Nephron (organoid): Measurements from ENCODE around the gene GSE1.
A peak's percentile ranks its signal among the peaks of the same experiment; 100 is the strongest.

Experiments
- H3K27ac Mint-ChIP-seq, 3 experiments: 2 replicates each; pipeline ENCODE4 v1.8.0; 2020; ENCODE audit warnings: mixed read lengths in 3 of 3, mild to moderate bottlenecking in 2 of 3, moderate library complexity in 1 of 3
- H3K27me3 Mint-ChIP-seq: 2 replicates; pipeline ENCODE4 v1.8.0; 2021; ENCODE audit warnings: low read depth, mild to moderate bottlenecking, moderate library complexity, mixed read lengths
- H3K36me3 Mint-ChIP-seq: 2 replicates; pipeline ENCODE4 v1.8.0; 2020; ENCODE audit warnings: low read depth, mixed read lengths
- H3K4me1 Mint-ChIP-seq: 2 replicates; pipeline ENCODE4 v1.8.0; 2020; ENCODE audit warnings: mixed read lengths
- H3K4me3 Mint-ChIP-seq, 3 experiments: 2 replicates each; pipeline ENCODE4 v1.8.0; 2020; ENCODE audit warnings: mild to moderate bottlenecking in 3 of 3, mixed read lengths in 3 of 3, moderate library complexity in 2 of 3
- H3K9me3 Mint-ChIP-seq: 2 replicates; pipeline ENCODE4 v1.8.0; 2020; ENCODE audit warnings: mixed read lengths
- CTCF ChIP-seq, 3 experiments: fragments of 200-600 bp; sonication (generic); IDR thresholded peaks; one replicate each; pipeline ENCODE4 v1.5.0; 2021; ENCODE audit warnings: antibody characterized with exemption in 3 of 3; ENCODE audit not compliant: unreplicated experiment in 3 of 3

Gene GSE1

GRCh38 chr16:85627089-85627488, 14.0 kb downstream of the GSE1 start:
- peaks cover 9% of the 10 kb centered on the region for H3K27me3 Mint-ChIP-seq
- peaks cover 23% of the 10 kb centered on the region for H3K36me3 Mint-ChIP-seq
- TF ChIP-seq CTCF (IDR thresholded peaks at IDR 0.05; ENCODE audit: unreplicated experiment in 3 of 3) = no peak
- H3K9me3 Mint-ChIP-seq = peaks cover 3% of the 10 kb centered on the region
- peaks cover 48% of the 10 kb centered on the region for H3K4me1 Mint-ChIP-seq
- peak overlapping the region in 2 of 3 experiments; percentile 32 to 33 for H3K27ac Mint-ChIP-seq
- no peak overlapping the region for H3K4me3 Mint-ChIP-seq

GRCh38 chr16:85627526-85628264, 14.6 kb downstream of the GSE1 start:
- H3K27ac Mint-ChIP-seq = peak overlapping the region in 2 of 3 experiments; percentile 32 to 33
- peaks cover 4% of the 10 kb centered on the region for H3K27me3 Mint-ChIP-seq
- no peak overlapping the region for H3K4me3 Mint-ChIP-seq

GRCh38 chr16:85628265-85628556, 15.1 kb downstream of the GSE1 start:
- Mint-ChIP-seq H3K27ac (no peak overlapping the region), H3K9me3 (peaks cover 3% of the 10 kb centered on the region), H3K4me1 (peaks cover 37% of the 10 kb centered on the region), H3K4me3 (no peak overlapping the region), H3K27me3 (peaks cover 3% of the 10 kb centered on the region), H3K36me3 (peaks cover 19% of the 10 kb centered on the region)
- no peak for TF ChIP-seq CTCF (IDR thresholded peaks at IDR 0.05; ENCODE audit: unreplicated experiment in 3 of 3)

More at GRCh38 chr16:85627526-85628264, 14.6 kb downstream of the GSE1 start:
- peaks cover 21% of the 10 kb centered on the region for H3K36me3 Mint-ChIP-seq
- TF ChIP-seq CTCF (IDR thresholded peaks at IDR 0.05; ENCODE audit: unreplicated experiment in 3 of 3) = no peak
- peaks cover 42% of the 10 kb centered on the region for H3K4me1 Mint-ChIP-seq
- peaks cover 3% of the 10 kb centered on the region for H3K9me3 Mint-ChIP-seq

- H3K4me3 Mint-ChIP-seq = peak overlapping the region in 2 of 3 experiments; percentile 56
- H3K9me3 Mint-ChIP-seq = peaks cover 3% of the 10 kb centered on the region
- peaks cover 19% of the 10 kb centered on the region for H3K36me3 Mint-ChIP-seq
- peak overlapping the region; percentile 19 to 51 (median 31) for H3K27ac Mint-ChIP-seq
- TF ChIP-seq CTCF (IDR thresholded peaks at IDR 0.05; ENCODE audit: unreplicated experiment in 3 of 3) = peak in 1 of 3 experiments; percentile 9
- H3K4me1 Mint-ChIP-seq = peaks cover 33% of the 10 kb centered on the region
- no peaks in the 10 kb centered on the region for H3K27me3 Mint-ChIP-seq
These were observed 15.5 kb downstream of the GSE1 start for GRCh38 chr16:85628645-85629044.

- H3K4me1 Mint-ChIP-seq = peaks cover 31% of the 10 kb centered on the region
- H3K36me3 Mint-ChIP-seq = peaks cover 19% of the 10 kb centered on the region
- H3K27ac Mint-ChIP-seq = no peak overlapping the region
- H3K9me3 Mint-ChIP-seq = peaks cover 3% of the 10 kb centered on the region
- H3K27me3 Mint-ChIP-seq = no peaks in the 10 kb centered on the region
- no peak for TF ChIP-seq CTCF (IDR thresholded peaks at IDR 0.05; ENCODE audit: unreplicated experiment in 3 of 3)
- no peak overlapping the region for H3K4me3 Mint-ChIP-seq
These were observed 16.2 kb downstream of the GSE1 start for GRCh38 chr16:85629326-85629725.

- peaks cover 31% of the 10 kb centered on the region for H3K4me1 Mint-ChIP-seq
These were observed 16.7 kb downstream of the GSE1 start for GRCh38 chr16:85629853-85630252.

More at GRCh38 chr16:85629853-85630252, 16.7 kb downstream of the GSE1 start:
- peaks cover 3% of the 10 kb centered on the region for H3K9me3 Mint-ChIP-seq
- H3K27me3 Mint-ChIP-seq = no peaks in the 10 kb centered on the region
- no peak for TF ChIP-seq CTCF (IDR thresholded peaks at IDR 0.05; ENCODE audit: unreplicated experiment in 3 of 3)
- H3K27ac Mint-ChIP-seq = no peak overlapping the region
- H3K4me3 Mint-ChIP-seq = no peak overlapping the region
- peaks cover 19% of the 10 kb centered on the region for H3K36me3 Mint-ChIP-seq
